ENCODE results near the gene ENDOD1.
"Not testable (repeated sequence)": the region's sequence is repeated elsewhere in the genome, so short reads cannot be mapped to it uniquely, and the experiment has no call there.

The ENDOD1 gene

GRCh38 chr11:95102733-95103132 lies 13.1 kb downstream of the ENDOD1 start:
- no peak overlapping the region for H3K4me3 ChIP-seq (ENCODE audit: low read depth, low read length)
- DNase-seq (ENCODE audit: low read depth) = no peak
- TF ChIP-seq POLR2A (IDR thresholded peaks at IDR 0.05; ENCODE audit: extremely low read depth, insufficient read length) = no peak
- no peak for TF ChIP-seq MYC (IDR thresholded peaks at IDR 0.05; ENCODE audit: low read depth, low read length)
- no peak for TF ChIP-seq MAX (IDR thresholded peaks at IDR 0.05; ENCODE audit: low read depth, low read length)
- TF ChIP-seq CTCF (IDR thresholded peaks at IDR 0.05; ENCODE audit: low read depth, low read length) = no peak

- DNase-seq (ENCODE audit: low read depth) = no peak
- TF ChIP-seq CTCF (IDR thresholded peaks at IDR 0.05; ENCODE audit: low read depth, low read length) (no peak), MYC (IDR thresholded peaks at IDR 0.05; ENCODE audit: low read depth, low read length) (no peak)
- H3K4me3 ChIP-seq (ENCODE audit: low read depth, low read length) = no peak overlapping the region
These were observed 14.1 kb downstream of the ENDOD1 start for GRCh38 chr11:95103701-95104100.

GRCh38 chr11:95104121-95104830 lies 14.6 kb downstream of the ENDOD1 start:
- no peak overlapping the region for H3K4me3 ChIP-seq (ENCODE audit: low read depth, low read length)
- TF ChIP-seq MAX (IDR thresholded peaks at IDR 0.05; ENCODE audit: low read depth, low read length) = no peak
- DNase-seq (ENCODE audit: low read depth) = no peak

GRCh38 chr11:95104856-95105255 lies 15.2 kb downstream of the ENDOD1 start:
- TF ChIP-seq CTCF (IDR thresholded peaks at IDR 0.05; ENCODE audit: low read depth, low read length) = no peak
- TF ChIP-seq MAX (IDR thresholded peaks at IDR 0.05; ENCODE audit: low read depth, low read length) = no peak
- TF ChIP-seq POLR2A (IDR thresholded peaks at IDR 0.05; ENCODE audit: extremely low read depth, insufficient read length) = no peak
- no peak for TF ChIP-seq MYC (IDR thresholded peaks at IDR 0.05; ENCODE audit: low read depth, low read length)
- DNase-seq (ENCODE audit: low read depth) = no peak
- no peak overlapping the region for H3K4me3 ChIP-seq (ENCODE audit: low read depth, low read length)

- no peak overlapping the region for H3K4me3 ChIP-seq (ENCODE audit: low read depth, low read length)
- no peak for DNase-seq (ENCODE audit: low read depth)
- no peak for TF ChIP-seq MAX (IDR thresholded peaks at IDR 0.05; ENCODE audit: low read depth, low read length)
- TF ChIP-seq MYC (IDR thresholded peaks at IDR 0.05; ENCODE audit: low read depth, low read length) = no peak
- TF ChIP-seq POLR2A (IDR thresholded peaks at IDR 0.05; ENCODE audit: extremely low read depth, insufficient read length) = no peak
These were observed 18.5 kb downstream of the ENDOD1 start for GRCh38 chr11:95108159-95108611.

- H3K4me3 ChIP-seq (ENCODE audit: low read depth, low read length) = no peak overlapping the region
- no peak for TF ChIP-seq MAX (IDR thresholded peaks at IDR 0.05; ENCODE audit: low read depth, low read length)
- TF ChIP-seq CTCF (IDR thresholded peaks at IDR 0.05; ENCODE audit: low read depth, low read length) = no peak
- TF ChIP-seq MYC (IDR thresholded peaks at IDR 0.05; ENCODE audit: low read depth, low read length) = no peak
- no peak for TF ChIP-seq POLR2A (IDR thresholded peaks at IDR 0.05; ENCODE audit: extremely low read depth, insufficient read length)
- peak; percentile 24 for DNase-seq (ENCODE audit: low read depth)
These were observed 19.3 kb downstream of the ENDOD1 start for GRCh38 chr11:95108671-95109551.

GRCh38 chr11:95111471-95111870 lies 21.8 kb downstream of the ENDOD1 start:
- H3K4me3 ChIP-seq (ENCODE audit: low read depth, low read length); DNase-seq (ENCODE audit: low read depth): not testable (repeated sequence)

Measured in NB4 (cell line).